C4-2B (cell line): ENCODE data around the gene SAMD13.

Experiments
- CTCF ChIP-seq: fragments of 450-650 bp; conservative IDR thresholded peaks from 2 replicates; pipeline ENCODE4 v1.5.1; 2017; ENCODE audit warnings: mild to moderate bottlenecking
- ZFX ChIP-seq: fragments of 450-650 bp; IDR thresholded peaks from 2 replicates; pipeline ENCODE4 v1.6.1; 2017

- TF ChIP-seq CTCF: no peak
- TF ChIP-seq ZFX: no peak; the same call in 1 of the 2 replicates
Measured at GRCh38 chr1:84352298-84353106, 51.0 kb downstream of the SAMD13 start.
